HG03159 (cell line): ENCODE results near the gene PNMA8B.

Experiments used
- ATAC-seq: cut with Tn5 transposase; IDR thresholded peaks from one replicate; pipeline ENCODE4 v1.9.1; 2021; ENCODE audit warnings: mild to moderate bottlenecking, moderate library complexity; ENCODE audit not compliant: unreplicated experiment

The PNMA8B gene

DNA sequence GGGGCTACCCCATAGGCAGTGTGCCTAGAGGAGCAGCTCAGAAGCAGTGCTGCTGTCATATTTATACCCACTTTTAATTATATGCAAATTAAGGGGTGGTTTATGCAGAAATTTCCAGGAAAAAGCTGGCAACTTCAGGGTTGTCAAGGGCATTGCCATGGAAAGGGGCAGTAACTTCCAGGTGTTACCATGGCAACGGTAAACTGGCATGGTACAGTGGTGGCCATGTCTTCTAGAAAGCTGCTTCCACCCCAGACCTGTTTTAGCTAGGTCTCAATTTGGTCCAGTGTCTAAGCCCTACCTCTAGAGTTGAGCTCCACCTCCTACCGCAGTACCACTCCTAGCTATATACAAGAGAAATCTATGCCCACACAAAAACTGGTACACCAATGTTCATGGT lies 35.6 kb downstream of the PNMA8B start:
- no peak for ATAC-seq

DNA sequence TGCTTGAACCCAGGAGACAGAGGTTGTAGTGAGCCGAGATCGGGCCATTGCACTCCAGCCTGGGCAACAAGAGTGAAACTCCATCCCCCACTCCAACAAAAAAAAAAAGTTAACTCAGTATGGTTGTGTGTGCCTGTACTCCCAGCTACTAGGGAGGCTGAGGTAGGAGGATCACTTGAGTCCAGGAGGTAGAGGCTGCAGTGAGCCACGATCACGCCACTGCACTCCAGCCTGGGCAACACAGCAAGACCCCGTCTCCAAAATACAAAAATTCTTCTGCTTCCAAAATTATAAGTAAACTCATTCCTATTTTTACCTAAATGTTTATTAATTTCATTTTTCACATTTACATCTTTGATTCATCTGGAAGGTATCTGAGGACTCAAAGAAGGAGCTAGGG lies 38.7 kb downstream of the PNMA8B start:
- no peak for ATAC-seq

DNA sequence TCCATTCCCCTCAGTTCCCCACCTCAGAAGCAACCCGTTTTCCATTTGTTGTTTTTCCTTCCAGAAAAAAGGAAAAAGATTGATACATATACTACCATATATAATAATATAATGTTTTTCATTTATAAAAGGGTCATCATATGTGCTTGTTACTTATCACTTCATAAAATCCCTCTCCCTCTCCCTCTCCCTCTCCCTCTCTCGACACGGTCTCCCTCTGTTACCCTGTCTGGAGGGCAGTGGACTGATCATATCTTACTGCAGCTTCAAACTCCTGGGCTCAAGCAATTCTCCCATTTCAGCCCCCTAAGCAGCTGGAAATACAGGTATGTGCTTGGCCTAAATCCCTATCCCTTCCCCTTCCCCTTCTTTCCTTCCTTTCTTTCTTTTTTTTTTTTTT lies 41.4 kb downstream of the PNMA8B start:
- ATAC-seq, result no peak

DNA sequence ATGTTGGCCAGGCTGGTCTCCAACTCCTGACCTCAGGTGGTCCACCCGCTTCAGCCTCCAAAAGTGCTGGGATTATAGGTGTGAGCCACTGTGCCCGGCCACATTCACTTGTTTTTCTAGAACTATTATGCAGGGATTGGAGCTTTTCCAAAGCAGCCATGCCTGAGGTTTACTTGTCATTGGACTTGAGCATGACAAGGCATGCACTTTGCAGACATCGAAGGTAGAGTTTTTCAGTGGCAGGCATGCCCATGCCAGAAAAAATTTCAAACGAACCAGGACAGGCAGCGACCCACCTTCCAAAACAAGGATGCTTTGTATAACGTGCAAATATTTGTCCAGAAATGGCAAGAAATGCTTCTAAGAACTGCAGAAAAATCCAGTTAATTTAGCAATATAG lies 42.0 kb downstream of the PNMA8B start:
- no peak for ATAC-seq

DNA sequence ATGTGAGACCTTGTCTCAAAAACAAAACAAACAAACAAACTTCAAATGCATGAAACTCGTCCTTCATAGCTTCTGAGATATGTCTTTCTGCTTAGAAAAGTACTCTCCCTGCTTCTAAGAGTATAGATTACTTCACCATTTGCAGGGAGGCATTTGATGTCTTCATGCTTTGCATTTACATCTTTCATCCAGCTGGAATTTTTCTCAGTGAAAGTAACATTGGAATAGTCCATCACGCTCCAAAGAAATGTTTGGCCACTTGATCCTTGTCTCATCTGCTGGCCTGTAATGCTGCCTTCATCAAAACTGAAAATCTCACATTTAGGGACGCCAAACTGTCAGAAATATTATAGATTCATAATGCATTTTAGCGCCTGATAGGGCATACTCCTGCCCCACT lies 43.5 kb downstream of the PNMA8B start:
- no peak for ATAC-seq

DNA sequence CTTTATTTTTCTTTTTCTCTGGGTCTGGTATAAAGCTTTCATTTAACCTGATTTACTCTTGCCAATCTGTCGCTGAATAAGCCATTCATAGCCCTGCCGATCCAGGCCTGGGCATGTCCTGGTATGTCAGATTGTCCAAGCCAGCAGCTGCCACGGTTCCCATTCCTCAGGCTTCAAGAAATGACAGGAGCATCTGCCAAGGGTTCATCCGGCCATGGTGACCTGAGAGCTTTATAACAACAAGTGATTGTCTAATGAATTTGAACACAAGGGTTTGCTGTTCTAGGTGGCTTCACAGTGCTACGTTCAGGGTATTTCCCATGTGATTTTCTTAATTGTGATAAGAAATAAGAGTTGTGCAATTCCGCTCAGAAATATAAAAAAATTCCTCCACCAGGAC lies 44.3 kb downstream of the PNMA8B start:
- ATAC-seq, result no peak

DNA sequence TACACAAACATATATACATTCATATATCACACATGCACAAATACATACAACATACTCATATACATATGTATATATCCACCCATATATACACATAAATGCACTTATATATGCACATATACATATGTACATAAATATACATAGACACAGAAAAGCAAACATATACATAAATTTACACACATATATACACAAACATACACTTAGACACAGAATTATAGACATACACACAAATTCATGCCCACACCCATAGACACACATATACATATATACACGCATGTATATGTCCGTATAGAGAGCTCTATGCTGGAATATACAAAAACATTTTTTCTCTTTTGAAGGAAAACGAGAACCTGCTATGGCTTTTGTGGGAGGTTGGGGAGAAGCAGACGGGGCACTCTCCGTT lies 44.9 kb downstream of the PNMA8B start:
- ATAC-seq, result no peak

DNA sequence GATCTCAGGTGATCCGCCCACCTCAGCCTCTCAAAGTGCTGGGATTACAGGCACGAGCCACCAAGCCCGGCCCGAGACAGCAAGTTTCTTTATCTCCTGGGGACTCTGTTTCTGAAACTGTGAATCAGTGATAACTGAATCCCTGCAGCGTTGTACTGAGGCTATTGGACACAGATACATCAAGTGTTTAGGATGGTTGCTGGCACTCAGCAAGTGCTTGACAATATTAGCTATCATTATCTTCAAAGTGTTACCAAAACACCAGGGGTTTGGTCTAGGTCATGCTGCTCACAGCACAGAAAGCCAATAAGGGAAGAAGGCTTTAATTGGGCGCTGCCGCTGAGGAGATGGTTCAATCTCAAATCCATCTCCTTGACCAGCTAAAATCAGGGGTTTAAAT lies 46.4 kb downstream of the PNMA8B start:
- ATAC-seq, result no peak

DNA sequence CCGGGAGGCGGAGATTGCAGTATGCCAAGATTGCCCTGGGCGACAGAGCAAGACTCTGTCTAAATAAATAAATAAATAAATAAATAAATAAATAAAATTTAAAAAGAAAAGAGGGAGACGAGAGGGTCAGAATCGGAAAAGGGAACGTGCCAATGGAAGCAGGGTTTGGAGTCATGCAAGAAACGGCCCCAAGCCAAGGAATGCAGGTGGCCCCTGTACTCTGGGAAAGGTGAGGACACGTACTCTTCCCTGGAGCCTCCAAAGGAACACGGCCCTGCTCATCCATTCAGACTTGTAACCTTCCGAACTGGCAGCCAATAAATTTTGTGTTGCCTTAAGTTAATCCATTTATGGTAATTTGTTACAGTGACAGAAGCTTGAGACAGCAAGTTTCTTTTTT lies 47.1 kb downstream of the PNMA8B start:
- no peak for ATAC-seq

DNA sequence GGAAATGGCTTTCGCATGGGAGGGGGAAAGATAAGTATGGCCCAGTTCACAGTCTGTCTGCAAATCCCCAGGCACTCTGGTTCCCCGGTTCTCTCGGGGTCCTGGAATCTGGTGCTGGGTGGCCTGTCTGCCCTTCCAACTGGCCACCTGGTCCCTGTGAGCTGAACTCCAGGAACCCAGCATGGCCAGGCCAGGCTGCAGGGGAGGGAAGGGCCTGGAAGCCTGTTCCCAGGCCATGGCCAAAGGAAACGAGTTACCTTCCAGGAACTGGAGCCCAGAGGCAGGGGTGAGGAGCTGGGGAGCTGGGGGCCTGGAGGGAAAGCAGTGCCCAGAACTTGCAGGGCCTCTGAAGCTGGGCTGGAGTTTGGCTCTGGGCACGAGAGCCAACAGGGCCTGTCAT lies 47.8 kb downstream of the PNMA8B start:
- ATAC-seq, result no peak

DNA sequence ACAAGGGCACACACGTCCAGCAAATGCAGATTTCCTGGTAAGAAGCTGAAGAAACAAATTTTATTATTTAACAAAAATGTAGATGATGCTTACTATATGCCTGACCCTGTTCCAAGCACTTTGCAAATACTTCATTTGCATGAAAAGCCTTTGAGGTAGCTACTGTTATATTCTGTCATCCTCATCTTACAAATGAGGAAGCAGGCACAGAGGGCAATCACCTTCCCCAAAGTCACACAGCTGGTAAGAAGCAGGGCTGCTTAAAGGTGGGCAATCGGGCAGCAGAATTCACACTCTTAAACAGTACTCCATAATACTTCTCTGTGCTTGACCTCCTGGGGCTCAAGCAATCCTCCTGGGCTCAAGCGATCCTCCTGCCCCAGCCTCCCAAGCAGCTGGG lies 48.7 kb downstream of the PNMA8B start:
- ATAC-seq, result no peak

DNA sequence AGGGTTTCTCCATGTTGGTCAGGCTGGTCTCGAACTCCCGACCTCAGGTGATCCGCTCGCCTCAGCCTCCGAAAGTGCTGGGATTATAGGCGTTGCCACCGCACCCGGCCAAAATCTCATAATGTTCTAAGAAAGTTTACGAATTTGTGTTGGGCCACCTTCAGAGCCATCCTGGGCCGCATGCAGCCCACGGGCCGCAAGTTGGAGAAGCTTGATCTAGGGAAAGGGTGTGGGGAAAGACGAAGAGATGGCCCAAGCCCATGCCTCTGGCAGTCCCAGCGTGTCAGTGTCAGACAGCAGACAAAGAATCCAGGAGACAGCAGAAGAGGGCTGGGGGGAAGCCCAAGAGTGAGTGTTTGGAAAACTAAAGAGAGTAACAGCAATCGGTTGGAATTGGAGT lies 49.6 kb downstream of the PNMA8B start:
- no peak for ATAC-seq

DNA sequence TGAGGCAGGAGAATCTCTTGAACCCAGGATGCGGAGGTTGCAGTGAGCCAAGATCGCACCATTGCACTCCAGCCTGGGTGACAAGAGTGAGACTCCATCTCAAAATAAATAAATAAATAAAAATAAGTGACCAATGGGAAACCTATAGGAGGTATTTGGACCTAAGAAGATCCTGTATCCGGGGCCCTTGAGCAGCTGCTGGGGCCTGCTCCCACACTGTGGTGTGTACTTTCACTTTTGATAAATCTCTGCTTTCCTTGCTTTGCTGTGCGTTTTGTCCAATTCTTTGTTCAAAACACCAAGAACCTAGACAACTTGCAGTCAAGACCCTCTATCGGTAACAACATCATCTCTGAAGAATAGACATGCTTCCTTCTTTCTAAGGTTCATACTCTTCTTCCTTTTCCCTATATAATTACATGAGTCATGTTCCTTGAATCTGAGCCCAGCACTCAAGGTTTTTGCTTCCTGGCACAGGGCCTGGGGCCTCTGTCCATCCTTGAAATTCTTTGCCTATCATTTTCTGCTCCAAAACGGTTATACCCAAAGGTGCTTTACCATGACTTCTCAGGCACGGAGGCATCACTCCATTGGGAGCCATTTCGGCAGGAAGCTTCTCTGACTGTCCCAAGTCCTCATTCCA lies 52.7 kb downstream of the PNMA8B start:
- ATAC-seq, result no peak

DNA sequence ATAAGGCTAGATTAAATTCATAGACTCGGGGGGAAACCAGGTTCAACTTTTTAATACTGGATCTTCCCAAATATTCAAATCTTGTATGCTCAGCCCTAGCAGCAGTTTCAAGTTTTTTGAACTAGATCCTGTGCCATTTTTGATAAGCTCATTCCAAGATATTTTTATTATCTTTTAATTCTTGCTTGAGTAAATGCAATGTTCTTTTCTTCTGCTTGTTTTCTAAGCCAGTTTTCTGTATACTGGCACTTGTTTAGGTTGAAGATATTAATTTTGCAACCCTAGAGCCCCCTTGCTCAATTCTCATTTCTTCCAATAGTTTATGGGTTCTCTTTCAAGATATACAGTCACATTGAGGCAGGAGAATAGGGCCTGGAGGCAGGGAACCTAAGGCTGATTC lies 53.8 kb downstream of the PNMA8B start:
- ATAC-seq, result no peak
